HUES48 (cell line): Measurements from ENCODE around the gene PI4KA.
"Not testable (repeated sequence)": the region's sequence is repeated elsewhere in the genome, so short reads cannot be mapped to it uniquely, and the experiment has no call there.

ENCODE experiments used
- H3K27ac ChIP-seq: one replicate; pipeline ENCODE4 v1.7.0; 2013; ENCODE audit warnings: low read depth, low read length, inconsistent platforms
- H3K27me3 ChIP-seq: 2 replicates; pipeline ENCODE4 v1.6.1; 2013; ENCODE audit warnings: mild to moderate bottlenecking, low read length; ENCODE audit not compliant: control insufficient read depth, insufficient read depth
- H3K36me3 ChIP-seq: 2 replicates; pipeline ENCODE4 v1.6.1; 2013; ENCODE audit warnings: low read length; ENCODE audit not compliant: control insufficient read depth, insufficient read depth
- H3K4me1 ChIP-seq: 2 replicates; pipeline ENCODE4 v1.6.1; 2013; ENCODE audit warnings: mild to moderate bottlenecking, low read length; ENCODE audit not compliant: control insufficient read depth, insufficient read depth
- H3K4me3 ChIP-seq: 2 replicates; pipeline ENCODE4 v1.5.1; 2013; ENCODE audit warnings: mild to moderate bottlenecking, low read depth, low read length
- H3K9ac ChIP-seq: 2 replicates; pipeline ENCODE4 v1.6.1; 2013; ENCODE audit warnings: mild to moderate bottlenecking, low read depth, low read length, moderate library complexity
- H3K9me3 ChIP-seq: 2 replicates; pipeline ENCODE4 v1.6.1; 2013; ENCODE audit warnings: low read length; ENCODE audit not compliant: control insufficient read depth, insufficient read depth

The PI4KA gene

GRCh38 chr22:20779818-20780158 lies 78.8 kb downstream of the PI4KA start:
- H3K27ac ChIP-seq, result no peak overlapping the region
- H3K9ac ChIP-seq, result no peak overlapping the region
- no peaks in the 10 kb centered on the region for H3K9me3 ChIP-seq

GRCh38 chr22:20779014-20779817 lies 79.4 kb downstream of the PI4KA start:
- Histone ChIP-seq H3K9ac (no peak overlapping the region), H3K9me3 (no peaks in the 10 kb centered on the region), H3K27ac (no peak overlapping the region), H3K27me3 (no peaks in the 10 kb centered on the region), H3K4me3 (no peak overlapping the region), H3K36me3 (no peaks in the 10 kb centered on the region), H3K4me1 (peaks cover 15% of the 10 kb centered on the region)

More at GRCh38 chr22:20779818-20780158, 78.8 kb downstream of the PI4KA start:
- H3K36me3 ChIP-seq, result no peaks in the 10 kb centered on the region
- H3K4me1 ChIP-seq, result peaks cover 15% of the 10 kb centered on the region
- H3K4me3 ChIP-seq, result no peak overlapping the region
- no peaks in the 10 kb centered on the region for H3K27me3 ChIP-seq

GRCh38 chr22:20777420-20778177 lies 81.0 kb downstream of the PI4KA start:
- Histone ChIP-seq H3K9ac (no peak overlapping the region), H3K27ac (peak overlapping the region; percentile 21), H3K4me3 (no peak overlapping the region), H3K27me3 (no peaks in the 10 kb centered on the region), H3K36me3 (no peaks in the 10 kb centered on the region), H3K4me1 (peaks cover 10% of the 10 kb centered on the region), H3K9me3 (no peaks in the 10 kb centered on the region)

GRCh38 chr22:20776624-20777405 lies 81.8 kb downstream of the PI4KA start:
- Histone ChIP-seq H3K9ac (no peak overlapping the region), H3K27ac (no peak overlapping the region), H3K27me3 (no peaks in the 10 kb centered on the region), H3K4me1 (peaks cover 10% of the 10 kb centered on the region), H3K9me3 (no peaks in the 10 kb centered on the region), H3K4me3 (no peak overlapping the region), H3K36me3 (no peaks in the 10 kb centered on the region)

- H3K4me1 ChIP-seq, result peaks cover 10% of the 10 kb centered on the region
- no peak overlapping the region for H3K27ac ChIP-seq
- H3K36me3 ChIP-seq, result no peaks in the 10 kb centered on the region
- H3K9me3 ChIP-seq, result no peaks in the 10 kb centered on the region
- no peaks in the 10 kb centered on the region for H3K27me3 ChIP-seq
- H3K4me3 ChIP-seq, result no peak overlapping the region
- no peak overlapping the region for H3K9ac ChIP-seq
Measured at GRCh38 chr22:20775342-20775895, 83.2 kb downstream of the PI4KA start.

GRCh38 chr22:20774882-20775281 lies 83.7 kb downstream of the PI4KA start:
- Histone ChIP-seq H3K27me3 (no peaks in the 10 kb centered on the region), H3K9me3 (no peaks in the 10 kb centered on the region), H3K27ac (no peak overlapping the region), H3K9ac (no peak overlapping the region), H3K36me3 (no peaks in the 10 kb centered on the region), H3K4me3 (no peak overlapping the region), H3K4me1 (peaks cover 7% of the 10 kb centered on the region)

GRCh38 chr22:20773793-20774212 lies 84.8 kb downstream of the PI4KA start, which contains the start of gene SERPIND1:
Gene SERPIND1, plus strand, starts transcription at chr22:20774113. Its CDS starts 5,200 bp downstream, at chr22:20779313.
- no peaks in the 10 kb centered on the region for H3K27me3 ChIP-seq

GRCh38 chr22:20771918-20772625 lies 86.5 kb downstream of the PI4KA start:
- Histone ChIP-seq H3K27me3 (no peaks in the 10 kb centered on the region), H3K9me3 (no peaks in the 10 kb centered on the region), H3K4me3 (no peak overlapping the region), H3K4me1 (no peaks in the 10 kb centered on the region), H3K27ac (no peak overlapping the region), H3K36me3 (no peaks in the 10 kb centered on the region), H3K9ac (no peak overlapping the region)

More at GRCh38 chr22:20773793-20774212, 84.8 kb downstream of the PI4KA start, which contains the start of gene SERPIND1:
- Histone ChIP-seq H3K27ac (no peak within 1 kb of the TSS), H3K9ac (no peak within 1 kb of the TSS), H3K9me3 (no peaks in the 10 kb centered on the region), H3K4me3 (no peak within 1 kb of the TSS), H3K36me3 (no peaks in the 10 kb centered on the region), H3K4me1 (no peaks in the 10 kb centered on the region)

GRCh38 chr22:20769496-20769826 lies 89.2 kb downstream of the PI4KA start:
- not testable (repeated sequence) for H3K9me3 ChIP-seq, H3K4me3 ChIP-seq, H3K4me1 ChIP-seq, H3K36me3 ChIP-seq, H3K27me3 ChIP-seq, H3K27ac ChIP-seq, H3K9ac ChIP-seq

- Histone ChIP-seq H3K4me1 (no peaks in the 10 kb centered on the region), H3K9ac (no peak overlapping the region), H3K36me3 (peaks cover 30% of the 10 kb centered on the region), H3K27me3 (no peaks in the 10 kb centered on the region), H3K4me3 (no peak overlapping the region), H3K27ac (no peak overlapping the region), H3K9me3 (no peaks in the 10 kb centered on the region)
Measured at GRCh38 chr22:20766530-20766929, 92.1 kb downstream of the PI4KA start.
